Mesendoderm (in vitro differentiated cells): ENCODE measurements around the gene U2AF2.

ENCODE experiments used
- DNase-seq: peaks from one replicate; pipeline ENCODE4 v3.0.0; 2013
- H2AK5ac ChIP-seq: 2 replicates; pipeline ENCODE4 v1.6.1; 2013; ENCODE audit warnings: low read length, inconsistent platforms
- H2BK120ac ChIP-seq: 2 replicates; pipeline ENCODE4 v1.6.1; 2013; ENCODE audit warnings: low read depth, mild to moderate bottlenecking, low read length, moderate library complexity, mixed read lengths
- H2BK15ac ChIP-seq: replicated peaks from 2 replicates; pipeline ENCODE4 v1.6.1; 2013; ENCODE audit warnings: low read depth, mild to moderate bottlenecking, moderate library complexity
- H2BK5ac ChIP-seq: 2 replicates; pipeline ENCODE4 v1.6.1; 2013; ENCODE audit warnings: low read length, inconsistent platforms
- H3K18ac ChIP-seq: 2 replicates; pipeline ENCODE4 v1.6.1; 2013; ENCODE audit warnings: mild to moderate bottlenecking, low read length, mixed read lengths
- H3K23ac ChIP-seq: one replicate; pipeline ENCODE4 v1.6.1; 2013; ENCODE audit warnings: low read length
- H3K27ac ChIP-seq: 2 replicates; pipeline ENCODE4 v1.5.1; 2013; ENCODE audit warnings: low read depth, mild to moderate bottlenecking, inconsistent platforms, low read length, moderate library complexity
- H3K27me3 ChIP-seq: 2 replicates; pipeline ENCODE4 v1.6.1; 2013; ENCODE audit warnings: low read length, control low read depth, mild to moderate bottlenecking, inconsistent platforms; ENCODE audit not compliant: insufficient read depth, poor library complexity
- H3K36me3 ChIP-seq: 2 replicates; pipeline ENCODE4 v1.6.1; 2013; ENCODE audit warnings: low read length, inconsistent platforms; ENCODE audit not compliant: control insufficient read depth, insufficient read depth
- H3K4ac ChIP-seq: one replicate; pipeline ENCODE4 v1.6.1; 2013; ENCODE audit warnings: low read depth, mild to moderate bottlenecking, low read length, moderate library complexity
- H3K4me1 ChIP-seq: 2 replicates; pipeline ENCODE4 v1.6.1; 2013; ENCODE audit warnings: low read depth, low read length, inconsistent platforms; ENCODE audit not compliant: control insufficient read depth
- H3K4me2 ChIP-seq: 2 replicates; pipeline ENCODE4 v1.6.1; 2013; ENCODE audit warnings: low read length
- H3K4me3 ChIP-seq: 2 replicates; pipeline ENCODE4 v1.5.1; 2013; ENCODE audit warnings: mild to moderate bottlenecking, low read length
- H3K56ac ChIP-seq: one replicate; pipeline ENCODE4 v1.6.1; 2013; ENCODE audit warnings: low read length
- H3K79me1 ChIP-seq: 2 replicates; pipeline ENCODE4 v1.6.1; 2013; ENCODE audit warnings: low read length, inconsistent platforms
- H3K79me2 ChIP-seq: 2 replicates; pipeline ENCODE4 v1.6.1; 2013; ENCODE audit warnings: mild to moderate bottlenecking, low read length; ENCODE audit not compliant: control insufficient read depth, insufficient read depth
- H3K9ac ChIP-seq: 2 replicates; pipeline ENCODE4 v1.6.1; 2013; ENCODE audit warnings: low read length, inconsistent platforms
- H4K5ac ChIP-seq: one replicate; pipeline ENCODE4 v1.6.1; 2013; ENCODE audit warnings: low read length
- H4K8ac ChIP-seq: one replicate; pipeline ENCODE4 v1.6.1; 2013; ENCODE audit warnings: low read depth, mild to moderate bottlenecking, control low read depth, low read length, moderate library complexity
- WGBS: extraction: QIAGEN DNeasy Blood & Tissue Kit; methylation state at CpG from one replicate; pipeline ENCODE4 v1.1.7; 2013; ENCODE audit warnings: low lambda C conversion rate, missing lambda C conversion rate; ENCODE audit not compliant: insufficient coverage; ENCODE audit errors: extremely low coverage; 5-methylcytosine and 5-hydroxymethylcytosine counted together

Gene U2AF2

GRCh38 chr19:55632463-55632834 lies 22.4 kb upstream of the U2AF2 start:
- peak; percentile 96 for DNase-seq
- no peak overlapping the region for H3K4me2 ChIP-seq
- H4K8ac ChIP-seq, result no peak overlapping the region
- no CpG with 5 or more reads among the region's 3 CpGs for WGBS
- H3K23ac ChIP-seq, result no peak overlapping the region
- H3K18ac ChIP-seq, result no peak overlapping the region
- peaks cover 14% of the 10 kb centered on the region for H3K79me2 ChIP-seq
- no peak overlapping the region for H2AK5ac ChIP-seq
- H3K4ac ChIP-seq, result no peak overlapping the region
- H3K56ac ChIP-seq, result peak overlapping the region; percentile 65
- H4K5ac ChIP-seq, result no peak overlapping the region
- H3K4me3 ChIP-seq, result no peak overlapping the region
- H2BK120ac ChIP-seq, result no peak overlapping the region
- no peaks in the 10 kb centered on the region for H3K27me3 ChIP-seq
- H3K36me3 ChIP-seq, result no peaks in the 10 kb centered on the region
- H2BK5ac ChIP-seq, result no peak overlapping the region
- no peak overlapping the region for H3K27ac ChIP-seq
- no peak overlapping the region for H3K9ac ChIP-seq
- no peak overlapping the region for H2BK15ac ChIP-seq
- peaks cover 15% of the 10 kb centered on the region for H3K79me1 ChIP-seq
- peaks cover 6% of the 10 kb centered on the region for H3K4me1 ChIP-seq

DNA sequence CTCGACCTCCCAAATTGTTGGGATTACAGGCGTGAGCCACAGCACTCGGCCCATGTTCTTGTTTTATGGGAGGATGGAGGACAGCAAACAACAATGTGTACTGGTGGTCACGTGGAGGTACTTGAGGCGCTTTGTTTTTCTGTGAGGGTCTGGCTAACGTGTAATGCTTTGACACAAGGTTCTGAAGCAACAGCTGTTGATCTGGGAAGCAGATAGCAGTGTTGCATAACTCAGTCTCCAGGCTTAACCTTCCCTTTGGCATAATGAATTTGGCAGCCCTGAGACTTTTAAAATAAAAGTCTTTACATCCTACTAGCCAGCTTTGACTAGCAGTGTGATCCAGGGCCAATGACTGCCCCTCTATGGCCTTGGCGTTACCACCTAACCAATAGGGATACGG lies 21.0 kb upstream of the U2AF2 start:
- Histone ChIP-seq H2BK120ac (no peak overlapping the region), H3K23ac (no peak overlapping the region), H3K4me1 (peaks cover 6% of the 10 kb centered on the region), H3K56ac (no peak overlapping the region), H3K27ac (no peak overlapping the region), H2BK5ac (no peak overlapping the region), H3K79me2 (peaks cover 16% of the 10 kb centered on the region), H2BK15ac (no peak overlapping the region), H3K4ac (no peak overlapping the region), H3K18ac (no peak overlapping the region), H3K4me3 (no peak overlapping the region), H3K9ac (no peak overlapping the region), H3K27me3 (no peaks in the 10 kb centered on the region), H3K4me2 (no peak overlapping the region), H3K36me3 (no peaks in the 10 kb centered on the region), H4K5ac (peak overlapping the region; percentile 81), H2AK5ac (no peak overlapping the region), H4K8ac (no peak overlapping the region), H3K79me1 (peaks cover 18% of the 10 kb centered on the region)
- DNase-seq, result no peak
- no CpG with 5 or more reads among the region's 8 CpGs for WGBS

DNA sequence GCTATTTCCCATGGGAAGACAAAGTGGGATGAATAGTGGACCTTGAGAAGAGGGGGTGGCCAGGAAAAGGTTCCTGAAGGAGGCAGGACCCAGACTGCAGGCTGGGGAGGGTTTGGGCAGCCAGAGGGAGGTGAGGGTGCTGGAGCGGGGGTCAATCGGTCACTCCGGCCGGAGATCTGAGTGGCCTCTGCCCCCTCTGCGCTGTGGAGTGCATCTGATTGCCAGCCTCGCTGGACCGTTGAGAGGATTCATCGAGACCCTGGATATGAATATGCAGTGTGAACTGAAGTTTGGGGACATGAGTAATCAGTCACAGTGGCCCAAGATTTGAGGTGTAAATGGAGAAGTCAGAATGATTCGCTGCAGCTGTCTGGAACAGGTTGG lies 19.5 kb upstream of the U2AF2 start:
- Histone ChIP-seq H3K56ac (peak overlapping the region; percentile 94), H3K79me2 (peaks cover 16% of the 10 kb centered on the region)

DNA sequence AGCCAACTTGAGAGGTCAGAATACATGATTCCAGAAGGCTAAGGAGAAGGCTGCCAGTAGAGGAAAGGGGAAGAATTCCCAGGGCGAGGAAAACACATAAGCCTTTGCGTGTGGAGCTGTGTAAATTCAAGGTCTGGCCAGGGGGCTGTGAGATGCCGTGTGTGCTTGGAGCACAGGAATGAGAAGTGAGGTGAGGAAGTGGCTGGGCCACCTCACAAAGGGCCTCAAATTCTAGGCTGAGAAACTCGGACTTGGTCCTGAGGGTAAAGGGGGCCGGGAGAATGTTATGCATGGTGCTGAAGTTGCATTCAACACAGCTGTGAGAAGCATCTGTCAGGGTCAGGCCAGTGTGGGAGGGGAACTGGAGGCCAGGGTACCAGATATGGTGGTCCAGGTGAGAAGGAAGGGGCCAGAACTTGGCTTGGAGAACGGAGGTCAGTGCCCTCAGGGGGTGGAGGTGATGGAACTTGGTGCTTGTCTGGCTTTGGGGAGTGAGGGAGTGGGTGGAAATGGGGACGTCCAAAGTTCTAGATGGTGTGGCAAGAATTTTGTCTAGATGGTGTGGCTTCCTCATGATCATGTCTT lies 18.9 kb upstream of the U2AF2 start:
- Histone ChIP-seq H3K4ac (no peak overlapping the region), H3K9ac (peak overlapping the region; percentile 97), H3K4me1 (peaks cover 8% of the 10 kb centered on the region), H3K18ac (no peak overlapping the region), H4K5ac (no peak overlapping the region), H3K27ac (no peak overlapping the region), H2AK5ac (no peak overlapping the region), H3K23ac (no peak overlapping the region), H4K8ac (no peak overlapping the region), H3K36me3 (no peaks in the 10 kb centered on the region), H3K79me2 (peaks cover 16% of the 10 kb centered on the region), H3K79me1 (peaks cover 18% of the 10 kb centered on the region), H3K4me3 (no peak overlapping the region), H2BK5ac (no peak overlapping the region), H3K56ac (peak overlapping the region; percentile 1), H3K4me2 (peak overlapping the region; percentile 97), H2BK15ac (no peak overlapping the region), H3K27me3 (no peaks in the 10 kb centered on the region), H2BK120ac (no peak overlapping the region)
- WGBS, result no CpG with 5 or more reads among the region's 7 CpGs
- no peak for DNase-seq

More for the DNA sequence above, 19.5 kb upstream of the U2AF2 start:
- H2AK5ac ChIP-seq, result peak overlapping the region; percentile 4
- WGBS, result no CpG with 5 or more reads among the region's 9 CpGs
- H3K79me1 ChIP-seq, result peaks cover 18% of the 10 kb centered on the region
- H3K4me2 ChIP-seq, result peak overlapping the region; percentile 97
- no peaks in the 10 kb centered on the region for H3K27me3 ChIP-seq
- H3K36me3 ChIP-seq, result no peaks in the 10 kb centered on the region
- no peak overlapping the region for H3K27ac ChIP-seq
- no peak overlapping the region for H3K23ac ChIP-seq
- no peak overlapping the region for H2BK5ac ChIP-seq
- H3K4me3 ChIP-seq, result peak overlapping the region; percentile 90
- peak overlapping the region; percentile 75 for H3K4ac ChIP-seq
- no peak overlapping the region for H3K18ac ChIP-seq
- H4K5ac ChIP-seq, result no peak overlapping the region
- no peak overlapping the region for H4K8ac ChIP-seq
- H2BK120ac ChIP-seq, result no peak overlapping the region
- peak overlapping the region; percentile 97 for H3K9ac ChIP-seq
- no peak for DNase-seq
- H3K4me1 ChIP-seq, result peaks cover 8% of the 10 kb centered on the region
- H2BK15ac ChIP-seq, result no peak overlapping the region

DNA sequence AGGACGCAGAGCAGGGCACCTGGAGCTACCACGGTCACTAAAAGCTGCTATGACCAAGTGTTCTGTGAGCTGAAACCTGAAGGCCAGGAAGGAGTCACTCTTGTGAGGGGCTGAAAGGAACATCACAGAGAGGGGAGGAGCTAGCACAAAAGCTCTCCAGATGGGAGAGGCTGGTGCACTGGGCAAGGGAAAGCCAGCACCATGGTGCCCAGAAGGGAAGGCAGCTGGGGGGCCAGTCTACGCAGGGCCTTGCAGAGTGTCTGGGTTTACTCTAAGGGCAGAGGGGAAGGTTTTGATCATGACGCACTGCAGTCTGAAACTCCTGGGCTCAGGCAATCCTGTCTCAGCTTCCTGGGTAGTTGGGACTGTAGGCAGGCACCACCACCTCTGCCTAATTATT lies 18.1 kb upstream of the U2AF2 start:
- DNase-seq, result no peak
- peak overlapping the region; percentile 30 for H3K56ac ChIP-seq
- no peak overlapping the region for H4K8ac ChIP-seq
- no peak overlapping the region for H3K27ac ChIP-seq
- H3K4me2 ChIP-seq, result no peak overlapping the region
- H2BK120ac ChIP-seq, result no peak overlapping the region
- H4K5ac ChIP-seq, result no peak overlapping the region
- H3K9ac ChIP-seq, result no peak overlapping the region
- H3K36me3 ChIP-seq, result no peaks in the 10 kb centered on the region
- H3K27me3 ChIP-seq, result no peaks in the 10 kb centered on the region
- peaks cover 8% of the 10 kb centered on the region for H3K4me1 ChIP-seq
- H3K4ac ChIP-seq, result no peak overlapping the region
- H2BK5ac ChIP-seq, result no peak overlapping the region
- H3K4me3 ChIP-seq, result no peak overlapping the region
- no peak overlapping the region for H3K23ac ChIP-seq
- H3K79me1 ChIP-seq, result peaks cover 18% of the 10 kb centered on the region
- no peak overlapping the region for H2BK15ac ChIP-seq
- peaks cover 16% of the 10 kb centered on the region for H3K79me2 ChIP-seq
- no peak overlapping the region for H3K18ac ChIP-seq
- WGBS, result no CpG with 5 or more reads among the region's 4 CpGs
- no peak overlapping the region for H2AK5ac ChIP-seq

DNA sequence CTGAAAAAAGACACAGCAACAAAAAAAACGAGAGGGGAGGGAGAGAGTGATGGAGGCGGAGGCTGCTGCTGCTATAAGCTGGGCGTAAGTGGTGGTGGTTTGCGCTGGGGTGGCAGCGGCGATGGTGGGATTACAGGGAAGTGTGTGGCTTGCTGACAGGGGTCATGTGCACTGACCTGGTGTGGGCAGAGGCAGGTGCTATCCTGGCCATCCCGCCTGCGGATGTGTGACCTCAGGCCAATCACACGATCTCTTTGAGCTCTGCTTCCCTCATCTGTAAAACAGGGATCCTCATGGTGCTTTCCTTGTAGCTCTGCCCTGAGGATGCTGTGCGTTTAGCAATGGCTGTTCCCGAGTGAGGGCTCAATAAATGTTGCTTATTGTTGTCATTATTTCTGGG lies 17.3 kb upstream of the U2AF2 start:
- Histone ChIP-seq H3K4me1 (peaks cover 8% of the 10 kb centered on the region), H3K27ac (no peak overlapping the region), H3K18ac (no peak overlapping the region), H3K27me3 (no peaks in the 10 kb centered on the region), H3K4me2 (no peak overlapping the region), H3K79me1 (peaks cover 18% of the 10 kb centered on the region), H2AK5ac (no peak overlapping the region), H3K4ac (no peak overlapping the region), H2BK5ac (no peak overlapping the region), H3K9ac (no peak overlapping the region), H2BK15ac (no peak overlapping the region), H3K23ac (no peak overlapping the region), H2BK120ac (no peak overlapping the region), H4K5ac (no peak overlapping the region), H3K79me2 (peaks cover 16% of the 10 kb centered on the region), H3K56ac (no peak overlapping the region), H3K36me3 (no peaks in the 10 kb centered on the region), H4K8ac (no peak overlapping the region), H3K4me3 (no peak overlapping the region)
- DNase-seq, result no peak
- WGBS, result no CpG with 5 or more reads among the region's 11 CpGs
